Endodermal cell (in vitro differentiated cells): Measurements from ENCODE around the gene FAM174B. TPM values are rescaled to one million over a fixed set of nuclear protein-coding genes. Genes with fewer than 3 reads are reported as not detected.

Source experiments
- DNase-seq: peaks from one replicate; pipeline ENCODE4 v3.0.0-alpha.2; 2017
- H3K27ac ChIP-seq: 2 replicates; pipeline ENCODE4 v1.5.1; 2013; ENCODE audit warnings: mild to moderate bottlenecking, low read depth, low read length, moderate library complexity
- H3K27me3 ChIP-seq: 2 replicates; pipeline ENCODE4 v1.6.1; 2013; ENCODE audit warnings: mild to moderate bottlenecking, low read length, moderate library complexity; ENCODE audit not compliant: insufficient read depth, control insufficient read depth, poor library complexity, severe bottlenecking
- H3K36me3 ChIP-seq: 2 replicates; pipeline ENCODE4 v1.7.0; 2013; ENCODE audit warnings: mild to moderate bottlenecking, low read length, moderate library complexity; ENCODE audit not compliant: control insufficient read depth, insufficient read depth
- H3K4me1 ChIP-seq: one replicate; pipeline ENCODE4 v1.7.0; 2013; ENCODE audit warnings: low read length; ENCODE audit not compliant: control insufficient read depth, insufficient read depth
- H3K4me3 ChIP-seq: 2 replicates; pipeline ENCODE4 v1.5.1; 2013; ENCODE audit warnings: mild to moderate bottlenecking, low read length, moderate library complexity
- H3K9ac ChIP-seq: 2 replicates; pipeline ENCODE4 v1.6.1; 2013; ENCODE audit warnings: mild to moderate bottlenecking, low read length, moderate library complexity; ENCODE audit not compliant: poor library complexity, severe bottlenecking; ENCODE audit errors: extremely low read depth
- H3K9me3 ChIP-seq: 2 replicates; pipeline ENCODE4 v1.6.1; 2013; ENCODE audit warnings: mild to moderate bottlenecking, low read length, moderate library complexity; ENCODE audit not compliant: control insufficient read depth
- H3K27ac Mint-ChIP-seq: 2 replicates; pipeline ENCODE4 v1.8.0; 2020; ENCODE audit warnings: mixed read lengths
- H3K27me3 Mint-ChIP-seq: 2 replicates; pipeline ENCODE4 v1.8.0; 2021; ENCODE audit warnings: mild to moderate bottlenecking, mixed read lengths; ENCODE audit not compliant: insufficient read depth
- H3K36me3 Mint-ChIP-seq: 2 replicates; pipeline ENCODE4 v1.8.0; 2020; ENCODE audit warnings: low read depth, mixed read lengths
- H3K4me1 Mint-ChIP-seq: 2 replicates; pipeline ENCODE4 v1.8.0; 2020; ENCODE audit warnings: mixed read lengths
- H3K4me3 Mint-ChIP-seq: 2 replicates; pipeline ENCODE4 v1.8.0; 2020; ENCODE audit warnings: mild to moderate bottlenecking, moderate library complexity, mixed read lengths
- H3K9me3 Mint-ChIP-seq: 2 replicates; pipeline ENCODE4 v1.8.0; 2020; ENCODE audit warnings: mild to moderate bottlenecking, mixed read lengths
- WGBS, 2 experiments: methylation state at CpG; one replicate each; pipeline versions ENCODE4 v1.1.5 to v1.1.7; 2013; ENCODE audit warnings: missing lambda C conversion rate in 2 of 2, mixed read lengths in 1 of 2; ENCODE audit not compliant: insufficient coverage in 1 of 2, insufficient read length in 1 of 2; 5-methylcytosine and 5-hydroxymethylcytosine counted together
- total RNA-seq, 2 donors: library from RNA; stranded (reverse); fragmentation: NEBNext Ultra II Directional in 1 of 2; extraction: Animal tissue kit (Norgen Biotek cat#: 25700) in 1 of 2; gene quantifications; 2 replicates in 1 of 2; 3 replicates in 1 of 2; pipeline ENCODE4 v1.2.1, GENCODE V29; 2021
- TF ChIP-seq, protein P1 (sequence below): fragments of 200-600 bp; sonication (generic); conservative IDR thresholded peaks from 2 replicates; pipeline ENCODE4 v1.5.0; 2021; ENCODE audit warnings: antibody characterized with exemption, mild to moderate bottlenecking

The FAM174B gene
- total RNA-seq, 2 donors from 2014 or later = 66.0 to 105 TPM

DNA sequence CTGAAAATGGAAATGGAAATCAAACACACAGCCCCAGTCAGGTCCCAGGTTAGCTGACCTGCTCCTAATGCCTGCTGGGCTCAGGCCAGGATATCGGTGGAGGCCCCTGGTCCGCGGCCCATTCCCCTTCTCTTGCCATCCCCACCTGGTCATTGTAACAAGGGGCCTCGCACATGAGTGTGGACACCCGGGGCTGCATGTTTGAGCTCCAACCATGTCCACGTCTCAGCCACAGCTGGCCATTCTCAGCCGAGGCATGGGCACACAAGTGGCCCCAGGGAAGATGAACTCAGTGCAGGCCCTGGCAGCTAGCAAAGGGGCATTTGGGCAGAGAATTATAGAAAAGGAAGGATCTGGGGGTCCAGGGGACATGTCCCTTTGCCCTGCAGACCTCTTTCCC lies 41.7 kb downstream of the FAM174B start:
- Mint-ChIP-seq H3K4me3 (no peak overlapping the region), H3K36me3 (peaks cover 58% of the 10 kb centered on the region), H3K27me3 (no peaks in the 10 kb centered on the region), H3K9me3 (no peaks in the 10 kb centered on the region), H3K4me1 (peaks cover 20% of the 10 kb centered on the region), H3K27ac (no peak overlapping the region)
- Histone ChIP-seq H3K9me3 (no peaks in the 10 kb centered on the region), H3K27ac (no peak overlapping the region), H3K9ac (no peak overlapping the region), H3K4me1 (peaks cover 13% of the 10 kb centered on the region), H3K4me3 (no peak overlapping the region), H3K27me3 (no peaks in the 10 kb centered on the region), H3K36me3 (peaks cover 50% of the 10 kb centered on the region)
- no peak for DNase-seq
- TF ChIP-seq, protein P1, sequence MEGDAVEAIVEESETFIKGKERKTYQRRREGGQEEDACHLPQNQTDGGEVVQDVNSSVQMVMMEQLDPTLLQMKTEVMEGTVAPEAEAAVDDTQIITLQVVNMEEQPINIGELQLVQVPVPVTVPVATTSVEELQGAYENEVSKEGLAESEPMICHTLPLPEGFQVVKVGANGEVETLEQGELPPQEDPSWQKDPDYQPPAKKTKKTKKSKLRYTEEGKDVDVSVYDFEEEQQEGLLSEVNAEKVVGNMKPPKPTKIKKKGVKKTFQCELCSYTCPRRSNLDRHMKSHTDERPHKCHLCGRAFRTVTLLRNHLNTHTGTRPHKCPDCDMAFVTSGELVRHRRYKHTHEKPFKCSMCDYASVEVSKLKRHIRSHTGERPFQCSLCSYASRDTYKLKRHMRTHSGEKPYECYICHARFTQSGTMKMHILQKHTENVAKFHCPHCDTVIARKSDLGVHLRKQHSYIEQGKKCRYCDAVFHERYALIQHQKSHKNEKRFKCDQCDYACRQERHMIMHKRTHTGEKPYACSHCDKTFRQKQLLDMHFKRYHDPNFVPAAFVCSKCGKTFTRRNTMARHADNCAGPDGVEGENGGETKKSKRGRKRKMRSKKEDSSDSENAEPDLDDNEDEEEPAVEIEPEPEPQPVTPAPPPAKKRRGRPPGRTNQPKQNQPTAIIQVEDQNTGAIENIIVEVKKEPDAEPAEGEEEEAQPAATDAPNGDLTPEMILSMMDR = no peak
- WGBS, 2 experiments = 94 to 100% methylated on average over 5 to 7 of the region's 7 CpGs

DNA sequence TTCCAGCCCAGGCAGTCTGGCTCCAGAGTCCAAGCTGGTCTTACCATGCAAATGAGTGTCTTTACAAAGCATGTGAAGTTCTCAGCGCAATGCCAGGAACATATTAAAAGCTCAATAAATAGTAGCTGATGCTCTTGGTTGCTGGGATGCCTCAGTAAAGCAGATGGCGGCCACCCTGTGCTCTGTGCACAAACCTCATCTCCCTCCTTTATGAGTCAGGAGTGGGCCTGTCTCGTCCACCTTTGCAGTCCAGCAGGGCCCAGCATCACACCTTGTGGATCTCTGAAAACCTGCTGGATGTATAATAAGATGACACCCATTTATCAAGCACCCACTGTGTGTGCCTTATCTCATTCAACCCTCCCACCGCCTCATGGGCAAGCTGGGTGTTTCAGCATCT lies 42.7 kb downstream of the FAM174B start:
- H3K4me3 ChIP-seq = no peak overlapping the region
- no peaks in the 10 kb centered on the region for H3K27me3 ChIP-seq
- H3K4me1 ChIP-seq = peaks cover 13% of the 10 kb centered on the region
- no peak overlapping the region for H3K9ac ChIP-seq
- peaks cover 43% of the 10 kb centered on the region for H3K36me3 ChIP-seq
- 94 to 95% methylated on average over 2 to 4 of the region's 4 CpGs for WGBS, 2 experiments
- Mint-ChIP-seq H3K9me3 (no peaks in the 10 kb centered on the region), H3K36me3 (peaks cover 57% of the 10 kb centered on the region), H3K4me1 (peaks cover 17% of the 10 kb centered on the region), H3K4me3 (no peak overlapping the region), H3K27me3 (no peaks in the 10 kb centered on the region), H3K27ac (no peak overlapping the region)
- no peak for DNase-seq
- H3K27ac ChIP-seq = no peak overlapping the region
- TF ChIP-seq, protein P1 = no peak
- H3K9me3 ChIP-seq = no peaks in the 10 kb centered on the region

DNA sequence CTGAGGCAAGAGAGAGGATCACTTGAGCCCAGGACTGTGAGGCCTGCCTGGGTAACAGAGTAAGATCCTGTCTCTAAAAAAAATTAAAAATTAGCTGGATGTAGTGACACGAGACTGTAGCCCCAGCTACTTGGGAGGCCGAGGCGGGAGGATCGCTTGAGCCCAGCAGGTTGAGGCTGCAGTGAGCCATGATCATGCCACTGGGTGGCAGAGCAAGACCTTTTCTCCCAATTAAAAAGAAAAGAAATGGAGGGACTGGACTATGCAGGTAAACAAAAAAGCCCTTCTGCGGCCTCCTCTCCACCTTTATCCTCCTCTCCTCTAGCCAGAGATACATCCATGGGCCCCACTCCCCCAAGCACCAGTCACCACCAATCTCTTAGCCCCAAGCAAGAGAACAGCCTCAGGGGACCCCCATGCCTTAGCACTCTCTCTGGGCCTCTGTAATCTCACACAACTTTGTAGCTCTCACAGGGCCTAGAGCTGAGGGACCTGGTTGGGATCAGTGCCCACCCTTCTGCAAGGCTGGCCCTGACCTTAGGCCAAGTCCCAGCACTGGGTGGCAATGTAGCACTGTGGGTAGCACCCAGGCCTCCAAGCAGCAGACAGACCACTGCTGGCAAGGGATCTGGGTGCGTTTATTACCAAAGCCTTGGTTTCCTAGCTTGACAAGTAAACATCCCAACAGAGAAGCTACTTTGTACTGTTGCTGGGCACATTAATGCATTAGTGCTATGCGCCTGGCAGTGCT lies 43.4 kb downstream of the FAM174B start:
- no peak overlapping the region for H3K4me3 Mint-ChIP-seq
- H3K4me1 Mint-ChIP-seq = peaks cover 15% of the 10 kb centered on the region
- Histone ChIP-seq H3K9me3 (no peaks in the 10 kb centered on the region), H3K9ac (no peak overlapping the region), H3K27ac (no peak overlapping the region), H3K27me3 (no peaks in the 10 kb centered on the region), H3K4me3 (no peak overlapping the region), H3K36me3 (peaks cover 38% of the 10 kb centered on the region), H3K4me1 (peaks cover 6% of the 10 kb centered on the region)
- 77 to 83% methylated on average over 5 to 7 of the region's 7 CpGs for WGBS, 2 experiments
- H3K27me3 Mint-ChIP-seq = no peaks in the 10 kb centered on the region
- peaks cover 3% of the 10 kb centered on the region for H3K9me3 Mint-ChIP-seq
- no peak for DNase-seq
- TF ChIP-seq, protein P1 = peak; percentile 37
- peaks cover 57% of the 10 kb centered on the region for H3K36me3 Mint-ChIP-seq
- no peak overlapping the region for H3K27ac Mint-ChIP-seq
